ENCODE results near the gene PSMD8.

DNA sequence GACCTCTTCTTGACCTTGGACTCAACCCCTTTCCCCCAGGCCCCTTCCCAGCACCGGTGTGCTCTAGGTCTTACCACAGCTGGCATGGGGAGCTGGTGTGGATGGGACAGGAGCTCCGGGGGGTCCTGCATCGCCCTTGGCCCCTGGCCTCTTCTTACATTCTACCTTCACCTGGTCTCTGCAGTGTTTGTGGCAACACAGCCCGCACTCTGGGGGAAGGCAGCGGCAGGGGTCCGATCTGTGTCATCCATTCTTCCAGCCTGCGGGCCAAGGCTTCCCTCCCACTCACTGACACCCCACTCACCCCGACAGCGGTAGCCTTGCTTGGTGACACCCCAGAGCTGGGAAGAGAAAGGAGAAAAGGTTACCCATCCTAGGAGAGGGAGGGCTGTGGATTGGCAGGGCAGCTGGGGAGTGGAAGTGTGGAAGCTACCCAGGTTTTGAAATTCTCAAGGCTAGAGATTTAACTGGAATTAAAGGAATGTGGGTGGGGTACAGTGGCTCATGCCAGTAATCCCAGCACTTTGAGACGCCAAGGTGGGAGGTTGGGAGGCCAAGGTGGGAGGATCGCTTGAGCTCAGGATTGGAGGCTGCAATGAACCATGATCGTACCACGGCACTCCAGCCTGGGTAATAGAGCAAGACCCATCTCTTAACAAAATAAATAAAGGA is 36.8 kb downstream of the PSMD8 start:
- TF ChIP-seq, protein P1, sequence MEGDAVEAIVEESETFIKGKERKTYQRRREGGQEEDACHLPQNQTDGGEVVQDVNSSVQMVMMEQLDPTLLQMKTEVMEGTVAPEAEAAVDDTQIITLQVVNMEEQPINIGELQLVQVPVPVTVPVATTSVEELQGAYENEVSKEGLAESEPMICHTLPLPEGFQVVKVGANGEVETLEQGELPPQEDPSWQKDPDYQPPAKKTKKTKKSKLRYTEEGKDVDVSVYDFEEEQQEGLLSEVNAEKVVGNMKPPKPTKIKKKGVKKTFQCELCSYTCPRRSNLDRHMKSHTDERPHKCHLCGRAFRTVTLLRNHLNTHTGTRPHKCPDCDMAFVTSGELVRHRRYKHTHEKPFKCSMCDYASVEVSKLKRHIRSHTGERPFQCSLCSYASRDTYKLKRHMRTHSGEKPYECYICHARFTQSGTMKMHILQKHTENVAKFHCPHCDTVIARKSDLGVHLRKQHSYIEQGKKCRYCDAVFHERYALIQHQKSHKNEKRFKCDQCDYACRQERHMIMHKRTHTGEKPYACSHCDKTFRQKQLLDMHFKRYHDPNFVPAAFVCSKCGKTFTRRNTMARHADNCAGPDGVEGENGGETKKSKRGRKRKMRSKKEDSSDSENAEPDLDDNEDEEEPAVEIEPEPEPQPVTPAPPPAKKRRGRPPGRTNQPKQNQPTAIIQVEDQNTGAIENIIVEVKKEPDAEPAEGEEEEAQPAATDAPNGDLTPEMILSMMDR (conservative IDR thresholded peaks at IDR 0.05; ENCODE audit: low read length) = no peak
- no peak for TF ChIP-seq EZH2phosphoT487 (IDR thresholded peaks at IDR 0.05; ENCODE audit: borderline replicate concordance, low read depth, low read length)
